NCI-H1417 treated with DMSO at 0.1 percent for 48 hours (cell line): Measurements from ENCODE around the gene ZMYND8.
"Not testable (repeated sequence)": the region's sequence is repeated elsewhere in the genome, so short reads cannot be mapped to it uniquely, and the experiment has no call there.

Experiments
- DNase-seq: peaks from one replicate; lab custom pipeline; 2025; lab: John Stamatoyannopoulos, UW

Gene ZMYND8

GRCh38 chr20:47286681-47287080, 69.8 kb downstream of the ZMYND8 start:
- DNase-seq, result no peak

- no peak for DNase-seq
These were observed 71.3 kb downstream of the ZMYND8 start for GRCh38 chr20:47285189-47285588.

- no peak for DNase-seq
These were observed 72.1 kb downstream of the ZMYND8 start for GRCh38 chr20:47284373-47284772.

- no peak for DNase-seq
These were observed 73.1 kb downstream of the ZMYND8 start for GRCh38 chr20:47283411-47283810.

- DNase-seq, result no peak
These were observed 73.6 kb downstream of the ZMYND8 start for GRCh38 chr20:47282864-47283263.

GRCh38 chr20:47281376-47281775, 75.1 kb downstream of the ZMYND8 start:
- DNase-seq, result peak; percentile 64

GRCh38 chr20:47280668-47281067, 75.8 kb downstream of the ZMYND8 start:
- no peak for DNase-seq

GRCh38 chr20:47280228-47280627, 76.3 kb downstream of the ZMYND8 start:
- no peak for DNase-seq

GRCh38 chr20:47278907-47279348, 77.6 kb downstream of the ZMYND8 start:
- DNase-seq, result no peak

- not testable (repeated sequence) for DNase-seq
These were observed 79.0 kb downstream of the ZMYND8 start for GRCh38 chr20:47277535-47277872.

GRCh38 chr20:47276851-47277534, 79.5 kb downstream of the ZMYND8 start:
- DNase-seq, result no peak

- DNase-seq, result no peak
These were observed 80.2 kb downstream of the ZMYND8 start for GRCh38 chr20:47276251-47276650.

- DNase-seq, result no peak
These were observed 81.0 kb downstream of the ZMYND8 start for GRCh38 chr20:47275548-47275947.

GRCh38 chr20:47274401-47275108, 81.9 kb downstream of the ZMYND8 start:
- no peak for DNase-seq

- no peak for DNase-seq
These were observed 82.8 kb downstream of the ZMYND8 start for GRCh38 chr20:47273591-47274235.

GRCh38 chr20:47272893-47273590, 83.5 kb downstream of the ZMYND8 start:
- DNase-seq, result peak; percentile 40

GRCh38 chr20:47271046-47271615, 85.4 kb downstream of the ZMYND8 start:
- no peak for DNase-seq

- DNase-seq, result no peak
These were observed 87.0 kb downstream of the ZMYND8 start for GRCh38 chr20:47269309-47270165.

- no peak for DNase-seq
These were observed 88.9 kb downstream of the ZMYND8 start for GRCh38 chr20:47267621-47268020.

GRCh38 chr20:47266847-47267515, 89.5 kb downstream of the ZMYND8 start:
- DNase-seq, result no peak

GRCh38 chr20:47265984-47266383, 90.5 kb downstream of the ZMYND8 start:
- DNase-seq, result peak; percentile 80
